ENCODE results near the gene RBM4B.

DNA sequence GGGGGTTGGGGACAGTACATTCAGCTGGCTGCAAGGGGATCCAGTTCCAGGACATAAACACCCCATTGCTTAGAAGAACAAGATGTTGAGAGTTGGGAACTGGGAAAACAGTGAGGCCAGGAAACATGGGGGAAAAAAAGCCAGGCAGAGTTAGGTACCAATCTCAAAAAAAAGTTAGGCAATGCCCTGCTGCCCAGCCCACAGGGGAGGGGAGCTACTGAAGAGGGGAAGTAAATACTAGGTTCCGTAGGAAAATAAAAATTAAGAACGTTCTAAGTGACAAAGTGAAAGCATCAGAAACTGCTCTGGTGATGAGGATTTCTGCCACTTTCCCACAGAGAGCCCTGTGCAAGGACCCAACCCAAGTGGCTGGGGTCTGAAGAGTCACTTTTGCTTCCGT lies 39.3 kb upstream of the RBM4B start:
- TF ChIP-seq EZH2phosphoT487 (IDR thresholded peaks at IDR 0.05; ENCODE audit: borderline replicate concordance) = no peak
- TF ChIP-seq, protein P1, sequence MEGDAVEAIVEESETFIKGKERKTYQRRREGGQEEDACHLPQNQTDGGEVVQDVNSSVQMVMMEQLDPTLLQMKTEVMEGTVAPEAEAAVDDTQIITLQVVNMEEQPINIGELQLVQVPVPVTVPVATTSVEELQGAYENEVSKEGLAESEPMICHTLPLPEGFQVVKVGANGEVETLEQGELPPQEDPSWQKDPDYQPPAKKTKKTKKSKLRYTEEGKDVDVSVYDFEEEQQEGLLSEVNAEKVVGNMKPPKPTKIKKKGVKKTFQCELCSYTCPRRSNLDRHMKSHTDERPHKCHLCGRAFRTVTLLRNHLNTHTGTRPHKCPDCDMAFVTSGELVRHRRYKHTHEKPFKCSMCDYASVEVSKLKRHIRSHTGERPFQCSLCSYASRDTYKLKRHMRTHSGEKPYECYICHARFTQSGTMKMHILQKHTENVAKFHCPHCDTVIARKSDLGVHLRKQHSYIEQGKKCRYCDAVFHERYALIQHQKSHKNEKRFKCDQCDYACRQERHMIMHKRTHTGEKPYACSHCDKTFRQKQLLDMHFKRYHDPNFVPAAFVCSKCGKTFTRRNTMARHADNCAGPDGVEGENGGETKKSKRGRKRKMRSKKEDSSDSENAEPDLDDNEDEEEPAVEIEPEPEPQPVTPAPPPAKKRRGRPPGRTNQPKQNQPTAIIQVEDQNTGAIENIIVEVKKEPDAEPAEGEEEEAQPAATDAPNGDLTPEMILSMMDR (conservative IDR thresholded peaks at IDR 0.05; ENCODE audit: low read length) = no peak

Data from Loucy (cell line).